Activated T-cell treated with anti-CD3 and anti-CD28 coated beads, Interleukin-2, amount 50 U/mL, for 48 hours (primary cell): ENCODE data around the gene DNAJA3.

Experiments used
- DNase-seq, 2 experiments: peaks; one replicate each; pipeline ENCODE4 v3.0.0-alpha.2; 2020

Gene DNAJA3

GRCh38 chr16:4425378-4426020 lies at the start of gene DNAJA3:
TSS of gene DNAJA3 (plus strand) at chr16:4425868. CDS start at chr16:4425882, 14 bp downstream.
- DNase-seq: peak; percentile 94

DNA sequence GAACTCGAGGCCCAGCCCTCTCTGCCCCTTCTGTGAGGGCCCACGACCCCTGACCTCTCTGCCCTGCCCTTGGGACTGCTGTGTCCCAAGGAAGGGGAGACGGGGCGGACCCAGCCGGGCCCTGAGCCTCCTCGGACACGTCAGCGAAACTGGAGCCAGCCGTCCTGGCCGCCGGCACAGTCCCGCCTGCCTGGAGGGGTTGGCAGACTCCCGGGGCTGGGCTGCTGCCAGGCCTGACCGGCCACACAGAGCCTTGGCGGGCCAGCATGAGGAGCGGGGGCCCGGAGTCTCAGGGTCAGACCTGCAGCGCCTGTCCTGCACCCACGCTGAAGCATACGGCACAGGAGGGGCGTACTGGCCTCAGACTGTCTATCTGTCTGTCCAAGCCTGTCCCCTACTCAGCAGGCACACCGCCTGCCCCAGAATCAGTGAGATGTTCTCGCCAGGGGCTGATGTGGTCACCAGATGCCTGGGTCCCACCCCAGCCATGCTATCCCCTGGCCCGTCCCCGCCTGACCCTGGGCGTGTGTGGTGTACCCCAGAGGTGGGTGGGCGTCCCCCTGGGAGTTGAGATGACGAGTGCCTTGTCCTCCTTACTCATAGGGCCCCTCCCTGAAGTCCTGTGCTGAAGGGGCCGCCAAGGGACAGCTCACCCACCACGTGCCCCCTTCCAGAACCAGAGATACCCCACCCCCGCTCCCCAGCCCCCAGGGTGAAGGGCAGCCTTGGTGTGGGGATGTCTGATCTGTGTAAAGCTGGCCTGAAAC lies 49.4 kb upstream of the DNAJA3 start:
- no peak for DNase-seq

GRCh38 chr16:4376893-4377572 lies 48.6 kb upstream of the DNAJA3 start:
- DNase-seq: no peak

GRCh38 chr16:4377573-4378154 lies 48.0 kb upstream of the DNAJA3 start:
- no peak for DNase-seq

DNA sequence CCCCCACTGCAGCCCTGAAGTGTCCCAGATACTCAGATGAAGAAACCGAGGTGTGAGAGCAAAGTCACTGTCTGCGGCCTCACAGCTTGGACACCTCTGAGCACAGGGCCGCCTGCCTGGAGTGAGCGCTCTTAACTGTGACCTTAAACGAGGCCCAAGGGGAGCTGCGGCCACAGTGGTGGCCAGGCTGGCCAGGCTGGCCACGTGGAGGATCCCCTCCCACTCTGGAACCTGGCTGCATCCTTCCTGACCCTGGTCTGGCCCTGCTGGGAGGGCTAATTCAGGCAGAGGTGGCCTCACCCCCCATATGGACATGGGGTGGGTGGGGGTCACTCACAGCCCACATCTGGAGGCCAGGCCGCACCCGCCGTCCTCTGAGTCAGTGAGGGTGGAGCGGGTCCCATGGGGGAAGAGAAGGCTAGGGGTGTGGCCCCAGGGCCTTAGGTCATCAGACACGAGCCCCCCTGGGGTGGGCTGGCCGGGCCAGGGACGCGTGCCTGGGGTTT lies 47.5 kb upstream of the DNAJA3 start:
- DNase-seq: no peak

DNA sequence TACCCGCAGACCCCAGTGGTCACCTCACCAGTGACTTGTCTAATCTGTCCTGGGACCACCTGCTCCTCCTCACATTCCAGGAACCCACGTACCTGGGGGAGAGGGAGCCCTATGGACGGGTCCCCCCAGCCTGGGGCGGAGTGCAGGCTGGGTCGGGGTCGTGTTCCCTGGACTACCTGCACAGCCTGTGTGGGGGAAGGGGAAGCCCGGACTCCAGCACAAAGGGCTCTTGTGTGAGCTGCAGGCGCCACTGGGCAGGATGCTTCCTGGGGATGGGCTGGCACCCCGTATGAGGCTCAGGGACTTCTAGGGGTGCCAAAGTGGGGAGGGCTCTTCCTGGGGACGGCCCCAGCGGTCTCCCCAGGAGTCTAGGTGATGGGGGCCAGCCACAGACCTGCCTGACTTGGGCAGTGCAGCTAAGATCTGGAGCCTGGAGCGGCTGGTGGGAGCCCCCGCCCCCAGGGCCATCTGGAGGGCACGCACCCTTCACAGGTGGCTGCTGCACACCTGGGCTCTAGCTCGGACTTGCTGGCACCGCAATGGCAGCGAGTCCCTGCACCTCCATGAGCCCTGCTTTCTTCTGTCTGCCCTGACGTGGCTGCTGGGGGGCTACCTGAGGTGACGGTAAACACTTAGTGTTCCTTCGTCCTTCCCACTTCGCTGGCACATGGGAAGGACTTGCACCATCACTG lies 46.5 kb upstream of the DNAJA3 start:
- DNase-seq: no peak

GRCh38 chr16:4380119-4381063 lies 45.3 kb upstream of the DNAJA3 start:
- no peak for DNase-seq

- no peak for DNase-seq
Measured at GRCh38 chr16:4381072-4381934, 44.4 kb upstream of the DNAJA3 start.

- DNase-seq: no peak
Measured at GRCh38 chr16:4381935-4382794, 43.5 kb upstream of the DNAJA3 start.

- DNase-seq: no peak
Measured at GRCh38 chr16:4382795-4383357, 42.8 kb upstream of the DNAJA3 start.

DNA sequence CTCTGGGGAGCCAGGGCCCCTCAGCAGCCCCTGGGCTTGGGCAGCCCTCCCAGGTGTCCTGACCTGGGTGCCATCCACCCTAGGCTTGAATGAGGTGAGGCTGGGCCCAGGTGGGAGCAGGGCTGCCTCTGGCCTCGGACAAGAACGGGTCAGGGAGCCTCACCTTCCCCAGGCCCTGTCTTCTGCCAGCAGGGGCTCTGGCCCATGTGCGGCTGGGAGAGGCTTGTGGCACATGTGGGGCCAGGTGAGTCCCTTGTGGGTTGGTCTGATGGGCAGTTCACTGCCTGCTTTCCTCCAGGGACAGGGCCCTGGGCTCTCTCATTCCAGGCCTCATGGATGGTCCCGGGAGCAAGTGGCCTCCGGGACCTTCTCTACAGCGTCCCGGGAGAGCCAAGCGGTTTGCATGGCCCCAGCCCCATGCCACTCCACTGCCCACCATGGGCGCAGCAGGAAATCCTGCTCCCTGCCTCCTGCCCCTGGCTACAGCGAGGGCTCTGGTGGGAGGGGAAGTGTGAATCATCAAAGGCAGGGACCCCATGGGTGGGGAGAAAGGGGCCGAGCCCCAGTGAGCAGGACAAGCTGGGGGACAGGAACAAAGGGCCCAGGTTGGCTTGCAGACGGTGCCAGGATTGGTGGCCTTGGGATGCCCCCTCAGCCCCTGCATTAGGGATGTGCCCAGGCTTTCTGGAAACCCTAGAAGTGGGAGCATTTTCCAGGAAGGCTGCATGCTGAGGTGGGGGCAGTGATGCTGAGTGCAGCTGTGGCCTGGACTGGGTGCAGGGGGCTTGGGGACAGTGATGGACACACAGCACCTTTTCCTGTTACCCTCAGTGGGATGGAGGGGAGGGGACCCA lies 41.9 kb upstream of the DNAJA3 start:
- no peak for DNase-seq

GRCh38 chr16:4384509-4384942 lies 41.1 kb upstream of the DNAJA3 start:
- no peak for DNase-seq

DNA sequence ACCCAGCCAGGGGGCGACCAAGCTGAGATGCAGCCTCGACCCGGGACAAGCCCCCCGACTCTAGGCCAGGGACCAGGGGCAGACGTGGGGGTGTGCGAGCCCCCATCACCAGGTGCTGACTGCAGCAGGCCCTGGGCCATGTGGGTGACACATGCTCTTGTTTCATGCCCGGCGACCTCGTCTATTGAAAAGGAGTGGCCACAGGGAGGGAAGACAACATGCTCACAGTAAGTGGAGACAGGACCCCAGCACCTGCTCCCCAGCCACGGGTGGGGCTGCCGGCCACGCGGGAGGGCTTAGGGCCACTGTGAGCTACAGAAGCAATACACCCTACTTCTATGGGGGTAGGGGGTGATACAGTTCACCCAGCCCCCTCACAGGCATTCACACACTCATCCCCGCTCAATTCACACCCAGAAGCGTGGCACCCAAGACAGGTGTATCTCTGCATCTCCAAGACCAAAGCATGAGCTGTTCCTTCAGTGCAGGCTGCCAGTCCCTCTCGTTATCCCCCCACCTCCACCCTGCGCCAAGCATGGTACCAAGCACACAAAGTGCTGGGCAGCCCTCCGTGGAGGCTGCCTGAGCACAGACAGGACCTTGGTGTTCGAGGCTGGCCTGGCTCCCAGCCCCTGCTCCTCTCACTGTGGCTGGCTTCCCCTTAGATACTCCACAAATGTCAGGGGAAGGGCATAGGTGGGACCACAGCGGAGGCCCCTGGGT lies 40.4 kb upstream of the DNAJA3 start:
- DNase-seq: no peak

GRCh38 chr16:4385789-4386450 lies 39.7 kb upstream of the DNAJA3 start:
- no peak for DNase-seq

- DNase-seq: no peak
Measured at GRCh38 chr16:4386451-4386805, 39.2 kb upstream of the DNAJA3 start.

DNA sequence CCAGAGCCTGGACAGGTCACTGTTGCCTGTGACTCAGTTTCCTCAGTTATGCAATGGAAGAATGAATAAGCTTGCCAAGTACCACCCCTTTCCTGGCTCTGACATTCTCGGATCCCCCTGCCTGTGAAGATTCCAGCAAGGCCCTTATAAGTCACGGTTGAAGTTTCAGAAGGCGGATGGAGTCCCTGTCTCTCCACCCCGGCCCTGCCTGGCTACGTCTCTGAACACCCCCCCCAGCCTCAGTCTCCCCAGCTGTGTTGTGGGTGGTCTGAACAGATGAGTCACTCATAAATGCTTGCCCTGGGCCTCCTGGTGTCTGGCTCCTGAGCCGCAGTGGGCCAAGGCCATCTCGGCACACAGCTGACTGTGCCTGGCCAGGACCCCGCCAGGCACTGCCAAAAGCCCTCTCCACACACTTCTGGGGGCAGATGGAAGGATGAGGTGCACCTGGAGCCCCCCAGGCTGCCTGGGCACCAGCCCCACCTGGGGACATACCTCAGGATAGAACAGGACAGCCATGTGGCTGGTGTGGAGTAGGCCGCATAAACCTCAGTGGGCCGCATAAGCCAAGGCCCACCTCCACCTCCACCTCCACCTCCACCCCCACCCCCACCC lies 38.6 kb upstream of the DNAJA3 start:
- DNase-seq: no peak
